Ishikawa (cell line): ENCODE measurements around the gene ZNF524.

Experiments
- CEBPB ChIP-seq: IDR thresholded peaks from 2 replicates; pipeline ENCODE4 v1.6.1; 2012
- CREB1 ChIP-seq: IDR thresholded peaks from 2 replicates; pipeline ENCODE4 v1.6.1; 2012; ENCODE audit warnings: low read depth
- EGR1 ChIP-seq: IDR thresholded peaks from 2 replicates; pipeline ENCODE4 v1.6.1; 2012
- EP300 ChIP-seq: IDR thresholded peaks from 2 replicates; pipeline ENCODE4 v1.6.1; 2012; ENCODE audit warnings: borderline replicate concordance
- FOXM1 ChIP-seq: IDR thresholded peaks from 2 replicates; pipeline ENCODE4 v1.6.1; 2012; ENCODE audit warnings: low read depth, borderline replicate concordance
- MAX ChIP-seq: IDR thresholded peaks from 2 replicates; pipeline ENCODE4 v1.6.1; 2012
- NFIC ChIP-seq: IDR thresholded peaks from 2 replicates; pipeline ENCODE4 v1.6.1; 2012
- RAD21 ChIP-seq: IDR thresholded peaks from 2 replicates; pipeline ENCODE4 v1.6.1; 2012; ENCODE audit warnings: low read depth
- REST ChIP-seq: IDR thresholded peaks from 2 replicates; pipeline ENCODE4 v1.6.1; 2012; ENCODE audit warnings: low read depth, mild to moderate bottlenecking
- TAF1 ChIP-seq: IDR thresholded peaks from 2 replicates; pipeline ENCODE4 v1.6.1; 2012; ENCODE audit warnings: low read depth, mild to moderate bottlenecking
- TCF12 ChIP-seq: IDR thresholded peaks from 2 replicates; pipeline ENCODE4 v1.6.1; 2012; ENCODE audit warnings: low read depth
- TEAD4 ChIP-seq: IDR thresholded peaks from 2 replicates; pipeline ENCODE4 v1.6.1; 2012
- USF1 ChIP-seq: IDR thresholded peaks from 2 replicates; pipeline ENCODE4 v1.6.1; 2012
- YY1 ChIP-seq: IDR thresholded peaks from 2 replicates; pipeline ENCODE4 v1.6.1; 2012; ENCODE audit warnings: low read depth
- ZBTB7A ChIP-seq: IDR thresholded peaks from 2 replicates; pipeline ENCODE4 v1.6.1; 2012; ENCODE audit warnings: low read depth

The ZNF524 gene

GRCh38 chr19:55599842-55600661, at the start of gene ZNF524:
TSS of gene ZNF524 (plus strand) at chr19:55600288. CDS start at chr19:55602113, 1,825 bp downstream.
- no peak for TF ChIP-seq CREB1
- TF ChIP-seq MAX, result peak; percentile 48
- TF ChIP-seq FOXM1, result no peak
- TF ChIP-seq EGR1, result peak; percentile 80
- TF ChIP-seq EP300, result no peak
- TF ChIP-seq TEAD4, result no peak
- no peak for TF ChIP-seq NFIC
- TF ChIP-seq USF1, result no peak
- TF ChIP-seq TAF1, result peak; percentile 55
- TF ChIP-seq TCF12, result 0 out of 2 replicates have a peak, but pooled peaks have one; percentile 24
- no peak for TF ChIP-seq REST
- peak; percentile 90 for TF ChIP-seq ZBTB7A
- TF ChIP-seq RAD21, result no peak
- TF ChIP-seq CEBPB, result no peak
- peak; percentile 97 for TF ChIP-seq YY1

GRCh38 chr19:55550321-55550650, 49.8 kb upstream of the ZNF524 start:
- no peak for TF ChIP-seq CEBPB
- TF ChIP-seq FOXM1, result no peak
- no peak for TF ChIP-seq TCF12
- TF ChIP-seq EP300, result no peak
- TF ChIP-seq REST, result no peak
- TF ChIP-seq ZBTB7A, result no peak
- TF ChIP-seq MAX, result no peak
- TF ChIP-seq USF1, result no peak
- no peak for TF ChIP-seq TAF1
- TF ChIP-seq RAD21, result no peak
- TF ChIP-seq TEAD4, result no peak
- no peak for TF ChIP-seq YY1
- TF ChIP-seq EGR1, result no peak
- TF ChIP-seq CREB1, result no peak
- TF ChIP-seq NFIC, result no peak

GRCh38 chr19:55552206-55552605, 47.9 kb upstream of the ZNF524 start:
- TF ChIP-seq REST (no peak), MAX (no peak), YY1 (no peak), ZBTB7A (no peak), NFIC (no peak), CEBPB (no peak)

GRCh38 chr19:55552620-55553019, 47.5 kb upstream of the ZNF524 start:
- TF ChIP-seq CEBPB (no peak), NFIC (no peak), TAF1 (no peak), USF1 (no peak), EGR1 (no peak), TEAD4 (no peak), FOXM1 (no peak), EP300 (no peak), RAD21 (no peak)
